SK-N-SH (cell line): ENCODE measurements around the gene TNFAIP8L2.

Experiments used
- CHD2 ChIP-seq: fragments of 150-350 bp; IDR thresholded peaks from 2 replicates; pipeline ENCODE4 v1.6.1; 2018; ENCODE audit warnings: low read length; ENCODE audit not compliant: partially characterized antibody
- CTCF ChIP-seq: fragments of 200-600 bp; sonication (generic); IDR thresholded peaks from 2 replicates; pipeline ENCODE4 v1.6.1; 2017; ENCODE audit warnings: antibody characterized with exemption, mild to moderate bottlenecking, moderate library complexity
- ELF1 ChIP-seq: IDR thresholded peaks from 2 replicates; pipeline ENCODE4 v1.4.0; 2012
- EP300 ChIP-seq, 2 experiments: IDR thresholded peaks; 2 replicates each; pipeline versions ENCODE4 v1.4.0 to v1.6.1; 2012; ENCODE audit warnings: borderline replicate concordance in 1 of 2, low read depth in 1 of 2, low read length in 1 of 2
- JUND ChIP-seq: IDR thresholded peaks from 2 replicates; pipeline ENCODE4 v1.4.0; 2012
- NFIC ChIP-seq: IDR thresholded peaks from 2 replicates; pipeline ENCODE4 v1.4.0; 2012; ENCODE audit warnings: borderline replicate concordance
- NRF1 ChIP-seq: IDR thresholded peaks from 2 replicates; pipeline ENCODE4 v1.6.1; 2012; ENCODE audit warnings: low read depth, mild to moderate bottlenecking, low read length
- SMC3 ChIP-seq: IDR thresholded peaks from 2 replicates; pipeline ENCODE4 v1.6.1; 2012; ENCODE audit warnings: low read depth, low read length, improper control_type of control experiment
- ZBTB33 ChIP-seq: IDR thresholded peaks from 2 replicates; pipeline ENCODE4 v1.4.0; 2012; ENCODE audit warnings: low read depth, borderline replicate concordance

GRCh38 chr1:151192047-151192446 lies 35.6 kb downstream of the TNFAIP8L2 start:
- no peak for TF ChIP-seq ELF1
- TF ChIP-seq SMC3, result no peak
- TF ChIP-seq ZBTB33, result no peak
- TF ChIP-seq NRF1, result no peak
- no peak for TF ChIP-seq CTCF
- TF ChIP-seq JUND, result no peak
- no peak for TF ChIP-seq CHD2
- no peak for TF ChIP-seq EP300 (IDR thresholded peaks at IDR 0.05; ENCODE audit: borderline replicate concordance in 1 of 2, low read depth in 1 of 2, low read length in 1 of 2)
- TF ChIP-seq NFIC, result no peak
